ENCODE measurements around the gene GPR180. TPM values are rescaled to one million over a fixed set of nuclear protein-coding genes. Genes with fewer than 3 reads are reported as not detected.

Gene GPR180
- total RNA-seq, 1 experiment from 2014 or later = 5.0 TPM

DNA sequence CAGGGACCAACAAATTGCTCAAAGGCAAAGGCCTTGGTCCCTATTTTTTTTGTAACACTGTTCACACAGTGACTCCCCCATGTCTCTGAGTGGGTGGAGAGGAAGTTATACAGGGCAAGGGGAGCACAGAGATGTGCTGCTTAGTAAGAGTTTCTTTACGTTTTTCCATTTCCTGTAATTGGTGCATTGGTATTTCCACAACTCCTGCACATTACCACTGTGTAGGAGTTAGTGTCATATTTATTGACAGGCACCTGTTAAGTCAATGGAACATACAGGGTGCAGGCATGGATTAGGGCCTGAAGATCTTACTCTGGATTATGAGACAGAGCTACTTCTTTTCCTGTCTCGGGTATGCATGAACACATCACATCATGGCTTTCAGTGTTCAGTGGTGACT lies 65.5 kb downstream of the GPR180 start:
- ChIA-PET POLR2A (no interaction called here), CTCF (interaction anchor here (1.7 kb wide), 1 partner anchor 635 kb away, joined by 3 read pairs; no protein-coding TSS in a partner anchor)
- Mint-ChIP-seq H3K4me1 (peaks cover 12% of the 10 kb centered on the region), H3K27me3 (ENCODE audit: low read depth) (peaks cover 5% of the 10 kb centered on the region), H3K9me3 (no peaks in the 10 kb centered on the region), H3K27ac (no peak overlapping the region), H3K4me3 (no peak overlapping the region), H3K36me3 (no peaks in the 10 kb centered on the region)
- no peak for ATAC-seq
- DNase-seq (ENCODE audit: low spot score) = no peak
- TF ChIP-seq NFE2L1 (CRISPR knock-in tag; IDR thresholded peaks at IDR 0.05) (no peak), NR1H2 (CRISPR knock-in tag; IDR thresholded peaks at IDR 0.05) (no peak), NFATC4 (CRISPR knock-in tag; IDR thresholded peaks at IDR 0.05) (no peak), CREM (CRISPR knock-in tag; IDR thresholded peaks at IDR 0.05) (no peak), MYBL2 (CRISPR knock-in tag; IDR thresholded peaks at IDR 0.05) (no peak), USF1 (CRISPR knock-in tag; IDR thresholded peaks at IDR 0.05) (no peak), SP1 (CRISPR knock-in tag; conservative IDR thresholded peaks at IDR 0.05) (no peak), ZNF416 (CRISPR knock-in tag; IDR thresholded peaks at IDR 0.05) (no peak), ZNF138 (CRISPR knock-in tag; conservative IDR thresholded peaks at IDR 0.05) (no peak), ZNF671 (CRISPR knock-in tag; IDR thresholded peaks at IDR 0.05) (no peak), TCF7 (CRISPR knock-in tag; IDR thresholded peaks at IDR 0.05; ENCODE audit: low read depth) (no peak)
- TF ChIP-seq, protein P1, sequence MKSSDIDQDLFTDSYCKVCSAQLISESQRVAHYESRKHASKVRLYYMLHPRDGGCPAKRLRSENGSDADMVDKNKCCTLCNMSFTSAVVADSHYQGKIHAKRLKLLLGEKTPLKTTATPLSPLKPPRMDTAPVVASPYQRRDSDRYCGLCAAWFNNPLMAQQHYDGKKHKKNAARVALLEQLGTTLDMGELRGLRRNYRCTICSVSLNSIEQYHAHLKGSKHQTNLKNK (CRISPR knock-in tag; IDR thresholded peaks at IDR 0.05) = no peak
- TF ChIP-seq, protein P2, sequence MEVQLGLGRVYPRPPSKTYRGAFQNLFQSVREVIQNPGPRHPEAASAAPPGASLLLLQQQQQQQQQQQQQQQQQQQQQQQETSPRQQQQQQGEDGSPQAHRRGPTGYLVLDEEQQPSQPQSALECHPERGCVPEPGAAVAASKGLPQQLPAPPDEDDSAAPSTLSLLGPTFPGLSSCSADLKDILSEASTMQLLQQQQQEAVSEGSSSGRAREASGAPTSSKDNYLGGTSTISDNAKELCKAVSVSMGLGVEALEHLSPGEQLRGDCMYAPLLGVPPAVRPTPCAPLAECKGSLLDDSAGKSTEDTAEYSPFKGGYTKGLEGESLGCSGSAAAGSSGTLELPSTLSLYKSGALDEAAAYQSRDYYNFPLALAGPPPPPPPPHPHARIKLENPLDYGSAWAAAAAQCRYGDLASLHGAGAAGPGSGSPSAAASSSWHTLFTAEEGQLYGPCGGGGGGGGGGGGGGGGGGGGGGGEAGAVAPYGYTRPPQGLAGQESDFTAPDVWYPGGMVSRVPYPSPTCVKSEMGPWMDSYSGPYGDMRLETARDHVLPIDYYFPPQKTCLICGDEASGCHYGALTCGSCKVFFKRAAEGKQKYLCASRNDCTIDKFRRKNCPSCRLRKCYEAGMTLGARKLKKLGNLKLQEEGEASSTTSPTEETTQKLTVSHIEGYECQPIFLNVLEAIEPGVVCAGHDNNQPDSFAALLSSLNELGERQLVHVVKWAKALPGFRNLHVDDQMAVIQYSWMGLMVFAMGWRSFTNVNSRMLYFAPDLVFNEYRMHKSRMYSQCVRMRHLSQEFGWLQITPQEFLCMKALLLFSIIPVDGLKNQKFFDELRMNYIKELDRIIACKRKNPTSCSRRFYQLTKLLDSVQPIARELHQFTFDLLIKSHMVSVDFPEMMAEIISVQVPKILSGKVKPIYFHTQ (CRISPR knock-in tag; IDR thresholded peaks at IDR 0.05) = no peak
- TF ChIP-seq, protein P3, sequence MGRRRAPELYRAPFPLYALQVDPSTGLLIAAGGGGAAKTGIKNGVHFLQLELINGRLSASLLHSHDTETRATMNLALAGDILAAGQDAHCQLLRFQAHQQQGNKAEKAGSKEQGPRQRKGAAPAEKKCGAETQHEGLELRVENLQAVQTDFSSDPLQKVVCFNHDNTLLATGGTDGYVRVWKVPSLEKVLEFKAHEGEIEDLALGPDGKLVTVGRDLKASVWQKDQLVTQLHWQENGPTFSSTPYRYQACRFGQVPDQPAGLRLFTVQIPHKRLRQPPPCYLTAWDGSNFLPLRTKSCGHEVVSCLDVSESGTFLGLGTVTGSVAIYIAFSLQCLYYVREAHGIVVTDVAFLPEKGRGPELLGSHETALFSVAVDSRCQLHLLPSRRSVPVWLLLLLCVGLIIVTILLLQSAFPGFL (CRISPR knock-in tag; IDR thresholded peaks at IDR 0.05; ENCODE audit: borderline replicate concordance) = no peak

GRCh38 chr13:94672400-94672799 lies 70.7 kb downstream of the GPR180 start:
- ChIA-PET POLR2A (interaction anchor here (0.8 kb wide), 1 partner anchor 296 kb away, joined by 4 read pairs; no protein-coding TSS in a partner anchor), CTCF (interaction anchor here (0.9 to 4.1 kb wide), 2 partner anchors 12 to 732 kb away, joined by 3 to 33 read pairs; no protein-coding TSS in a partner anchor)
- no peak overlapping the region for H3K4me3 Mint-ChIP-seq
- H3K27ac Mint-ChIP-seq = no peak overlapping the region
- TF ChIP-seq, protein P4, sequence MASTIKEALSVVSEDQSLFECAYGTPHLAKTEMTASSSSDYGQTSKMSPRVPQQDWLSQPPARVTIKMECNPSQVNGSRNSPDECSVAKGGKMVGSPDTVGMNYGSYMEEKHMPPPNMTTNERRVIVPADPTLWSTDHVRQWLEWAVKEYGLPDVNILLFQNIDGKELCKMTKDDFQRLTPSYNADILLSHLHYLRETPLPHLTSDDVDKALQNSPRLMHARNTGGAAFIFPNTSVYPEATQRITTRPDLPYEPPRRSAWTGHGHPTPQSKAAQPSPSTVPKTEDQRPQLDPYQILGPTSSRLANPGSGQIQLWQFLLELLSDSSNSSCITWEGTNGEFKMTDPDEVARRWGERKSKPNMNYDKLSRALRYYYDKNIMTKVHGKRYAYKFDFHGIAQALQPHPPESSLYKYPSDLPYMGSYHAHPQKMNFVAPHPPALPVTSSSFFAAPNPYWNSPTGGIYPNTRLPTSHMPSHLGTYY (CRISPR knock-in tag; IDR thresholded peaks at IDR 0.05) = no peak
- TF ChIP-seq, protein P5, sequence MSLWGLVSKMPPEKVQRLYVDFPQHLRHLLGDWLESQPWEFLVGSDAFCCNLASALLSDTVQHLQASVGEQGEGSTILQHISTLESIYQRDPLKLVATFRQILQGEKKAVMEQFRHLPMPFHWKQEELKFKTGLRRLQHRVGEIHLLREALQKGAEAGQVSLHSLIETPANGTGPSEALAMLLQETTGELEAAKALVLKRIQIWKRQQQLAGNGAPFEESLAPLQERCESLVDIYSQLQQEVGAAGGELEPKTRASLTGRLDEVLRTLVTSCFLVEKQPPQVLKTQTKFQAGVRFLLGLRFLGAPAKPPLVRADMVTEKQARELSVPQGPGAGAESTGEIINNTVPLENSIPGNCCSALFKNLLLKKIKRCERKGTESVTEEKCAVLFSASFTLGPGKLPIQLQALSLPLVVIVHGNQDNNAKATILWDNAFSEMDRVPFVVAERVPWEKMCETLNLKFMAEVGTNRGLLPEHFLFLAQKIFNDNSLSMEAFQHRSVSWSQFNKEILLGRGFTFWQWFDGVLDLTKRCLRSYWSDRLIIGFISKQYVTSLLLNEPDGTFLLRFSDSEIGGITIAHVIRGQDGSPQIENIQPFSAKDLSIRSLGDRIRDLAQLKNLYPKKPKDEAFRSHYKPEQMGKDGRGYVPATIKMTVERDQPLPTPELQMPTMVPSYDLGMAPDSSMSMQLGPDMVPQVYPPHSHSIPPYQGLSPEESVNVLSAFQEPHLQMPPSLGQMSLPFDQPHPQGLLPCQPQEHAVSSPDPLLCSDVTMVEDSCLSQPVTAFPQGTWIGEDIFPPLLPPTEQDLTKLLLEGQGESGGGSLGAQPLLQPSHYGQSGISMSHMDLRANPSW (CRISPR knock-in tag; conservative IDR thresholded peaks at IDR 0.05; ENCODE audit: low read depth) = no peak
- TF ChIP-seq NR2C2 (CRISPR knock-in tag; IDR thresholded peaks at IDR 0.05) = no peak
- TF ChIP-seq TCF7 (CRISPR knock-in tag; IDR thresholded peaks at IDR 0.05; ENCODE audit: low read depth) = no peak
- no peak for TF ChIP-seq GRHL2 (CRISPR knock-in tag; IDR thresholded peaks at IDR 0.05; ENCODE audit: insufficient replicate concordance, severe bottlenecking)
- no peak for TF ChIP-seq CREB1 (CRISPR knock-in tag; IDR thresholded peaks at IDR 0.05)
- TF ChIP-seq ZNF671 (CRISPR knock-in tag; IDR thresholded peaks at IDR 0.05) = no peak
- TF ChIP-seq ATF1 (CRISPR knock-in tag; IDR thresholded peaks at IDR 0.05) = no peak
- no peak for TF ChIP-seq FOXJ3 (CRISPR knock-in tag; IDR thresholded peaks at IDR 0.05; ENCODE audit: borderline replicate concordance)
- no peak for TF ChIP-seq ZNF512 (CRISPR knock-in tag; IDR thresholded peaks at IDR 0.05; ENCODE audit: borderline replicate concordance)
- TF ChIP-seq ZNF396 (CRISPR knock-in tag; IDR thresholded peaks at IDR 0.05; ENCODE audit: borderline replicate concordance) = no peak
- no peak for TF ChIP-seq GABPB1 (CRISPR knock-in tag; IDR thresholded peaks at IDR 0.05)
- no peak for ATAC-seq
- no peaks in the 10 kb centered on the region for H3K36me3 Mint-ChIP-seq
- H3K27me3 Mint-ChIP-seq (ENCODE audit: low read depth) = no peaks in the 10 kb centered on the region; the same call in 1 of the 2 replicates
- no peaks in the 10 kb centered on the region for H3K9me3 Mint-ChIP-seq
- H3K4me1 Mint-ChIP-seq = peaks cover 12% of the 10 kb centered on the region
- DNase-seq (ENCODE audit: low spot score) = no peak

Measured in WTC11 (cell line).